HG03571 (cell line): ENCODE measurements around the gene SLC19A1.

Source experiments
- ATAC-seq: cut with Tn5 transposase; IDR thresholded peaks from one replicate; pipeline ENCODE4 v1.9.1; 2021; ENCODE audit not compliant: unreplicated experiment

The SLC19A1 gene

GRCh38 chr21:45558044-45558721 is 15.9 kb upstream of the SLC19A1 start:
- ATAC-seq: no peak

GRCh38 chr21:45557616-45558043 is 15.4 kb upstream of the SLC19A1 start:
- no peak for ATAC-seq

GRCh38 chr21:45556645-45557615 is 14.7 kb upstream of the SLC19A1 start:
- no peak for ATAC-seq

GRCh38 chr21:45556302-45556644 is 14.0 kb upstream of the SLC19A1 start:
- no peak for ATAC-seq

GRCh38 chr21:45555557-45556301 is 13.5 kb upstream of the SLC19A1 start:
- peak; percentile 36 for ATAC-seq

- no peak for ATAC-seq
Observed at GRCh38 chr21:45555251-45555556, 13.0 kb upstream of the SLC19A1 start.

GRCh38 chr21:45554477-45555175 is 12.4 kb upstream of the SLC19A1 start:
- ATAC-seq: no peak

- no peak for ATAC-seq
Observed at GRCh38 chr21:45552696-45553391, 10.6 kb upstream of the SLC19A1 start.

- no peak for ATAC-seq
Observed at GRCh38 chr21:45551783-45552695, 9.8 kb upstream of the SLC19A1 start.

- no peak for ATAC-seq
Observed at GRCh38 chr21:45551316-45551715, 9.1 kb upstream of the SLC19A1 start.

GRCh38 chr21:45550522-45551210 is 8.4 kb upstream of the SLC19A1 start:
- peak; percentile 52 for ATAC-seq

- ATAC-seq: no peak
Observed at GRCh38 chr21:45549626-45550463, 7.6 kb upstream of the SLC19A1 start.

- no peak for ATAC-seq
Observed at GRCh38 chr21:45548711-45549491, 6.7 kb upstream of the SLC19A1 start.

- ATAC-seq: no peak
Observed at GRCh38 chr21:45547545-45547900, 5.3 kb upstream of the SLC19A1 start.

GRCh38 chr21:45546636-45547544 is 4.7 kb upstream of the SLC19A1 start:
- ATAC-seq: no peak
